ENCODE results near the gene ARNT2. TPM values are rescaled to one million over a fixed set of nuclear protein-coding genes. Genes with fewer than 3 reads are reported as not detected.

Gene ARNT2
- total and polyA plus RNA-seq, 4 donors = 78.6 to 150 (median 130) TPM

GRCh38 chr15:80595396-80595795, 191.2 kb downstream of the ARNT2 start:
- H3K36me3 ChIP-seq (ENCODE audit: control insufficient read depth, insufficient read depth, low read length) = peaks cover 55% of the 10 kb centered on the region
- H3K4me1 ChIP-seq (ENCODE audit: control insufficient read depth, insufficient read depth, low read length) = no peaks in the 10 kb centered on the region
- no peak for DNase-seq (ENCODE audit: low read depth in 4 of 6, low spot score in 6 of 6)
- H3K27ac ChIP-seq (ENCODE audit: low read depth, low read length) = no peak overlapping the region
- no peak overlapping the region for H3K4me3 ChIP-seq (ENCODE audit: low read depth, low read length)
- no peaks in the 10 kb centered on the region for H3K9me3 ChIP-seq (ENCODE audit: control insufficient read depth, insufficient read depth, low read length)
- no peaks in the 10 kb centered on the region for H3K27me3 ChIP-seq (ENCODE audit: control insufficient read depth, insufficient read depth, low read length)
- 83% methylated on average over 1 of the region's 1 CpG for WGBS (ENCODE audit: insufficient coverage)

DNA sequence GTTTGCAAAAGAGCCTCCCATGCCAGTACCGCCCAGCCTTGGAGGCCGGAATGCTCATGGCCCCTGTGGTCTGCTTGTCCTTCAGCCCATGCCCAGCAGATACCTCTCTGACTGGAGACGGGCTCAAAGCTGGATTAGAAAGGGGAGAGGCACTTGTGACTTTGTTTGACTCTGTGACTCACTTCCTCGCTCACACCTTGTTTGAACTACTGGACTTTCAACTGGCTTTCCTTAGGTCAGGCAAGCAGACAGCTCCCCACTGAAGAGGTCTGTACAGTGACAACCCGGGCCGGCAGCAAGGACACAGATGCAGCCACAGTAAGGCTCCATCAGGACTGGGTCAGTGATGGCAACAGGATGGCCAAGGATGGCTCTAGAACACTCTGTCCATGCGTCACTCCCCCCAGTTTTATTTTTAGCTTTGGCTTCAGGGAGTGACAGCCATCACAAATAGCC, 192.4 kb downstream of the ARNT2 start:
- H3K27ac ChIP-seq (ENCODE audit: low read depth, low read length) = no peak overlapping the region
- H3K36me3 ChIP-seq (ENCODE audit: control insufficient read depth, insufficient read depth, low read length) = peaks cover 43% of the 10 kb centered on the region
- no peak for DNase-seq (ENCODE audit: low read depth in 4 of 6, low spot score in 6 of 6)
- H3K4me1 ChIP-seq (ENCODE audit: control insufficient read depth, insufficient read depth, low read length) = no peaks in the 10 kb centered on the region
- H3K27me3 ChIP-seq (ENCODE audit: control insufficient read depth, insufficient read depth, low read length) = no peaks in the 10 kb centered on the region
- no peak overlapping the region for H3K4me3 ChIP-seq (ENCODE audit: low read depth, low read length)
- H3K9me3 ChIP-seq (ENCODE audit: control insufficient read depth, insufficient read depth, low read length) = no peaks in the 10 kb centered on the region
- 96% methylated on average over 6 of the region's 7 CpGs for WGBS (ENCODE audit: insufficient coverage)

DNA sequence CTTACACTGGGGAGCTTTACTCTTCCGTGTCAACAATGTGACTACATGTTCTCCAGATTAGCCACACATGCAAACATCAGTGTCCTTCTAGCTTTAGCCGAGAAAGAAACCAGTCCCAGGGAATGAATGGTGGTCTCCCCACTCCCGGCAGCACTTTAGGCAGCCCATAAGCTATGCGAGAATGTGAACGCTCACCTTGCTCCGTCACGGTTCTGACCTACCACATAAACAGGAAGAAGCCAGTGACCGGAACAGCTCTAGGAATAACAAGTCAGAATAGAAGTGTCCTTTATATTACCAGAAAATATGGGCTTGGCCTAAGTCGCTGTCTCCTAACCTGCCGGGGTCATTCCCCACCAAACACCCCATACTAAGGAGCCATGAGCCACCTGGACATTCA, 192.9 kb downstream of the ARNT2 start:
- H3K9me3 ChIP-seq (ENCODE audit: control insufficient read depth, insufficient read depth, low read length) = no peaks in the 10 kb centered on the region
- no peaks in the 10 kb centered on the region for H3K27me3 ChIP-seq (ENCODE audit: control insufficient read depth, insufficient read depth, low read length)
- no peaks in the 10 kb centered on the region for H3K4me1 ChIP-seq (ENCODE audit: control insufficient read depth, insufficient read depth, low read length)
- 89% methylated on average over 5 of the region's 10 CpGs for WGBS (ENCODE audit: insufficient coverage)
- DNase-seq (ENCODE audit: low read depth in 4 of 6, low spot score in 6 of 6) = no peak
- no peak overlapping the region for H3K4me3 ChIP-seq (ENCODE audit: low read depth, low read length)
- peaks cover 38% of the 10 kb centered on the region for H3K36me3 ChIP-seq (ENCODE audit: control insufficient read depth, insufficient read depth, low read length)
- no peak overlapping the region for H3K27ac ChIP-seq (ENCODE audit: low read depth, low read length)

DNA sequence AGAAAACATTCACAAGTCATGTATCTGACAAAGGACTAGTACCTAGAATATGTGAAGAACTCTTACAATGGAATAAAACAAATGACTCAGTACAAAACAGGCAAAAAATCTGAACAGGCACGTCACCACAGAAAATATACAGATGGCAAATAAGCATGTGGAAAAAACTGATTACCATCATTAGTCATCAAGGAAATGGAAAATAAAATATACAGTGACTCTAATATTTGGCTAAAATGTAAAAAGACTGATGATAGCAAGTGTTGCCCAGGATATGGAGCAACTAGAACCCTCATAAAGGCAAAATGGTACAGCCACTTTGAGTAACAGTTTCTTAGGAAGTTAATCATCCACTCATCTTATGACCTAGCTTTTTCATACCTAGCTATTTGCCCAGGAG, 195.2 kb downstream of the ARNT2 start:
- Histone ChIP-seq H3K27me3 (ENCODE audit: control insufficient read depth, insufficient read depth, low read length) (no peaks in the 10 kb centered on the region), H3K4me3 (ENCODE audit: low read depth, low read length) (no peak overlapping the region), H3K9me3 (ENCODE audit: control insufficient read depth, insufficient read depth, low read length) (no peaks in the 10 kb centered on the region), H3K36me3 (ENCODE audit: control insufficient read depth, insufficient read depth, low read length) (peaks cover 17% of the 10 kb centered on the region), H3K4me1 (ENCODE audit: control insufficient read depth, insufficient read depth, low read length) (no peaks in the 10 kb centered on the region), H3K27ac (ENCODE audit: low read depth, low read length) (no peak overlapping the region)
- whole genome bisulfite sequencing (ENCODE audit: insufficient coverage) = no CpG with 5 or more reads among the region's 1 CpG
- DNase-seq (ENCODE audit: low read depth in 4 of 6, low spot score in 6 of 6) = no peak

DNA sequence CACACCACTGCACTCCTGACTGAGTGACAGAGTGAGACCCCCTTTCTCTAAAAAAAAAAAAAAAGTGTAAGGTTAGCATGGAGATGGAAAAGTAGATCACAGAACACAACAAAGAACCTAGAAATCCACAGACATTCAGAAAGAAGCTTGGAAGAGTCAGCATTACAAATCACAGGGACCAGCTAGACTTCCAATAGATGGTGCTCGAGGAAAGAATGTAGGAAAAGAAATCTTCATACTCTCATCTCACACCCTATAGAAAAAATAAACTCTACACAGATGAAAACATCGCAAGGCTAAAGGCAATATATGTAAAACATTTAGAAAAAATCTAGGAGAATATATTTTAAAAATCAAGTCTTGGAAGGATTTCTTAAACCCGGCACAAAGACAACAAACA, 196.4 kb downstream of the ARNT2 start:
- no peaks in the 10 kb centered on the region for H3K27me3 ChIP-seq (ENCODE audit: control insufficient read depth, insufficient read depth, low read length)
- H3K27ac ChIP-seq (ENCODE audit: low read depth, low read length) = no peak overlapping the region
- H3K9me3 ChIP-seq (ENCODE audit: control insufficient read depth, insufficient read depth, low read length) = no peaks in the 10 kb centered on the region
- no peaks in the 10 kb centered on the region for H3K4me1 ChIP-seq (ENCODE audit: control insufficient read depth, insufficient read depth, low read length)
- peaks cover 10% of the 10 kb centered on the region for H3K36me3 ChIP-seq (ENCODE audit: control insufficient read depth, insufficient read depth, low read length)
- WGBS (ENCODE audit: insufficient coverage) = no CpG with 5 or more reads among the region's 3 CpGs
- no peak overlapping the region for H3K4me3 ChIP-seq (ENCODE audit: low read depth, low read length)
- no peak for DNase-seq (ENCODE audit: low read depth in 4 of 6, low spot score in 6 of 6)

GRCh38 chr15:80601256-80601655, 197.1 kb downstream of the ARNT2 start:
- peaks cover 5% of the 10 kb centered on the region for H3K36me3 ChIP-seq (ENCODE audit: control insufficient read depth, insufficient read depth, low read length)
- no peak overlapping the region for H3K27ac ChIP-seq (ENCODE audit: low read depth, low read length)
- H3K4me1 ChIP-seq (ENCODE audit: control insufficient read depth, insufficient read depth, low read length) = no peaks in the 10 kb centered on the region
- no CpG with 5 or more reads among the region's 4 CpGs for WGBS (ENCODE audit: insufficient coverage)
- no peaks in the 10 kb centered on the region for H3K9me3 ChIP-seq (ENCODE audit: control insufficient read depth, insufficient read depth, low read length)
- H3K4me3 ChIP-seq (ENCODE audit: low read depth, low read length) = no peak overlapping the region
- no peak for DNase-seq (ENCODE audit: low read depth in 4 of 6, low spot score in 6 of 6)
- H3K27me3 ChIP-seq (ENCODE audit: control insufficient read depth, insufficient read depth, low read length) = no peaks in the 10 kb centered on the region

DNA sequence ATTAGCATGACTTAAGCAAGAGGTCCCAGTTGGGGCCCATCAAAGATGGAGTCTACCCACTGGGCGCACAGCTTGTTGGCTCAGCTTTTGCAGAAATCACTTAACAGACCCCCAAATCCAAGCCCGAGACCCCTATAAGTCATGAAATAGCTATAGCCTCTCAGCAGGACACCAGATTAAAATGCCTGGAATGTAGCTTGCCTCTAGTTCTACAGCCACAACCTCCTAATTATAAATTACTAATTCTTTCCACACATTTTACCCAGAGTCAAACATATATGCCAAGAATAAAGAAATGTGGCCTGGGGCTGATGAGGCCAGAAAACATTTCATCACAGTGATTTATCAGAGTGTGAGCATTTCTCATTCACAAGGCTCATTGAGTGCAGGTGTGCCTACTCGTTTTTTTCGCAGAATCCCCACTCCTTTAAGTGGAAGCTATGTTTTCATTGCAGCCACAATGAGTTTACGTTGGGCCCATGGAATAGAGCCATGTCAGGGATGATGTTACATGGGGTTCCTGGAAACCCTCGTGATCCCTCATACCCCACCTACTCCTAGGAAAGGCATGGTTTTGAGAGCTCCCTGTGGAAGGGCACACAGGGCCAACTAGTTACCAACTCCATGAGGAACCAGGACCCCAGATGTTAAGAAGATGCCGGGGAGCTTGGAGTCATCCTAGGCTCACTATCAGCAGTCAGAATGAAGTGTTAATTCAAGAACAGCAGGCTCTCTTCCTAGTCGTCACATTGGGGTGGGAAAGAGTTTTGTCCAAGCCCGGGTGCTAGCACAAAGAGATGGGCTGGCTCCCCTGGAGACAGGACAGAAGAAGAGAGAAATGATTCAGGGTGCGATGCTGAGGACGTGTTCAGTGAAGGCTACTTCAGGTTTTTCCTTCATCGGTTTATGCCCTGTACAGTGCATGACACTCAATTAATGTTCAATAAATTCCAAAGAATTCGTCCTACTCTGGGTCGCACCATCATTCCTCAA, 200.7 kb downstream of the ARNT2 start:
- Histone ChIP-seq H3K27ac (ENCODE audit: low read depth, low read length) (no peak overlapping the region), H3K36me3 (ENCODE audit: control insufficient read depth, insufficient read depth, low read length) (no peaks in the 10 kb centered on the region), H3K4me3 (ENCODE audit: low read depth, low read length) (no peak overlapping the region), H3K4me1 (ENCODE audit: control insufficient read depth, insufficient read depth, low read length) (peaks cover 8% of the 10 kb centered on the region), H3K9me3 (ENCODE audit: control insufficient read depth, insufficient read depth, low read length) (no peaks in the 10 kb centered on the region), H3K27me3 (ENCODE audit: control insufficient read depth, insufficient read depth, low read length) (no peaks in the 10 kb centered on the region)
- WGBS (ENCODE audit: insufficient coverage) = 81% methylated on average over 7 of the region's 14 CpGs
- no peak for DNase-seq (ENCODE audit: low read depth in 4 of 6, low spot score in 6 of 6)

DNA sequence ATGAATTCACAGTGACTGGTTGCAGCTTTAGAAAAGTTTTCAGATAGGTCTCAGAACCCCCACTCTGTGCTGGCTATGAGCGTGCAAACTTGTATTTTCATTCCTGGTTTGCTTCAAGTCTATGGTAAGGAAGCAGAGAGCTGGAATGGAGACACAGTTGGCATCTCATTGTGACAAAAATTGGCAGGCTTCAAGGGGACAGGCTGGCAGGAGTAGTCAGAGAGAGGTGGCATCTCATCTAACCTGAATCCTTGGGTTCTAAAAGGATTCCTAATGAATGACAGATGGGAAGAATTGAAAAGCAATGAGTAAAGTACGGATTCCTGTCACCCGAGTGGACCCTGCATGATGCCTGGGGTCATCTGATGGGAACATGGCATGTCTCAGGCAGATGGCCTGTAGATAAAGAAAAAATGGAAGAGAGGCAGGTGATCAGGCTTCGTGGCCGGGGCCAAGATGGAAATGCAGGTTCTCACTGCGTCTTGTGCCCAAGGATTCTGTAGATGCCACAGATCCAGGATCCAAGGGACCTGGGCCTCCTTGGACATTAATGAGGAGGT, 201.5 kb downstream of the ARNT2 start:
- Histone ChIP-seq H3K9me3 (ENCODE audit: control insufficient read depth, insufficient read depth, low read length) (no peaks in the 10 kb centered on the region), H3K27ac (ENCODE audit: low read depth, low read length) (no peak overlapping the region), H3K4me3 (ENCODE audit: low read depth, low read length) (no peak overlapping the region), H3K36me3 (ENCODE audit: control insufficient read depth, insufficient read depth, low read length) (no peaks in the 10 kb centered on the region), H3K27me3 (ENCODE audit: control insufficient read depth, insufficient read depth, low read length) (no peaks in the 10 kb centered on the region), H3K4me1 (ENCODE audit: control insufficient read depth, insufficient read depth, low read length) (peaks cover 8% of the 10 kb centered on the region)
- 91% methylated on average over 6 of the region's 6 CpGs for WGBS (ENCODE audit: insufficient coverage)
- DNase-seq (ENCODE audit: low read depth in 4 of 6, low spot score in 6 of 6) = no peak

DNA sequence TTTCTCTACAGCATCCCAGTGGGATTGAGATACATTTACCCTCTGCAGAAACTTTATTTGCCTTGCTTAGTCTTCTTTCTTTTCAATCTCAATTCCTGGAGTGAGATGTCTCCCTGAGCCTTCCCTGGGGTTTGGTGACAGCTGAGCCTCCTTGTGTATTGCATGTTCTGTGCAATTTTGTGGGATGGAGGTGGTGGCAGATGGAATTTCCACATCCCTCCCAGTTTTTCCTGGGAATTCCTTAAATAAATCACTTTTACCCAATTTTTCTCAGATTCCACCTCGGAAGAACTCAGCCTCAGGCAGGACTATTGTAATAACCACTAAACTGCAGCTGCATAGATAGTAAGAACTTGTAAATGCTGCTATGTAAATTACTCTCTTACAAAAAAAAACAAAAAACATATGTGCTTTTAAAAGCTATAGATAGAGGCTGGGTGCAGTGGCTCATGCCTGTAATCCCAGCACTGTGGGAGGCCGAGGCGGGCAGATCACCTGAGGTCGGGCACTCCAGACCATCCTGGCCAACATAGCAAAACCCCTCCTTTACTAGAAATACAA, 202.4 kb downstream of the ARNT2 start:
- no peak for DNase-seq (ENCODE audit: low read depth in 4 of 6, low spot score in 6 of 6)
- Histone ChIP-seq H3K27me3 (ENCODE audit: control insufficient read depth, insufficient read depth, low read length) (no peaks in the 10 kb centered on the region), H3K4me3 (ENCODE audit: low read depth, low read length) (no peak overlapping the region), H3K27ac (ENCODE audit: low read depth, low read length) (no peak overlapping the region), H3K36me3 (ENCODE audit: control insufficient read depth, insufficient read depth, low read length) (no peaks in the 10 kb centered on the region), H3K9me3 (ENCODE audit: control insufficient read depth, insufficient read depth, low read length) (no peaks in the 10 kb centered on the region), H3K4me1 (ENCODE audit: control insufficient read depth, insufficient read depth, low read length) (peaks cover 8% of the 10 kb centered on the region)
- WGBS (ENCODE audit: insufficient coverage) = no CpG with 5 or more reads among the region's 4 CpGs

Data from spinal cord (tissue), 10 donors.